ENCODE results near the gene RNF2. TPM values are rescaled to one million over a fixed set of nuclear protein-coding genes. Genes with fewer than 3 reads are reported as not detected.

Gene RNF2
- polyA plus RNA-seq, 3 donors: 15.5 to 25.2 (median 19.3) TPM

DNA sequence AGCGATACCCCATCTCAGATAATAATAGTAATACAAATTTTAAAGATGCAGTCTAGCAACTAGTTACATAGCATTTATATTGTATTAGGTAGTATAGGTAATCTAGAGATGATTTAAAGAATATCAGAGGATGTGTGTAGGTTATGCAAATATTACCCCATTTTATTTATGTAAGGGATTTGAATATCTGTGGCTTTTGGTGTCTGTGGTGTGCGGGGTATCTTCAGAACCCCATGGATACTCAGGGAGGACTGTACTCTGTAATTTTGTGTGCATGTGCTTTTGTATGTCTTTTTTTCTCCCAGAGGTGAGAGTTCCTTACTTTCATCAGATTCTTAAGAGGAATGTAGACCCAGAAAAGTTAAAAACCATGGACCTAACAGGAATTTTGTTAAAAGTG lies 12.8 kb downstream of the RNF2 start:
- H3K79me2 ChIP-seq (ENCODE audit: insufficient read depth, low read length): peaks cover 98% of the 10 kb centered on the region
- H2AFZ ChIP-seq (ENCODE audit: insufficient read depth, low read depth, low read length, poor library complexity, severe bottlenecking): no peak overlapping the region
- Mint-ChIP-seq H3K27ac (peak overlapping the region in 4 of 7 donors; percentile 34 to 72 (median 38)), H3K9me3 (peaks cover 0 to 4% (median 0%) of the 10 kb centered on the region in 7 donors), H3K27me3 (ENCODE audit: low read depth in 3 of 3) (no peaks in the 10 kb centered on the region), H3K4me1 (peaks cover 52% of the 10 kb centered on the region), H3K36me3 (peaks cover 0 to 7% of the 10 kb centered on the region in 2 donors), H3K4me3 (peak overlapping the region in 1 of 2 donors; percentile 71)
- WGBS (ENCODE audit: insufficient coverage): no CpG with 5 or more reads among the region's 2 CpGs
- H4K20me1 ChIP-seq (ENCODE audit: insufficient read depth, low read length): peaks cover 99% of the 10 kb centered on the region
- H3K27ac ChIP-seq (ENCODE audit: low read depth in 1 of 2, low read length in 2 of 2): peak overlapping the region in 1 of 2 donors; percentile 60
- peak overlapping the region; percentile 42 for H3K4me2 ChIP-seq (replicated peaks; ENCODE audit: extremely low read depth, low read length, poor library complexity, severe bottlenecking)
- peaks cover 0 to 7% of the 10 kb centered on the region in 2 donors for H3K36me3 ChIP-seq (replicated peaks in 1 of 2; ENCODE audit: control insufficient read depth in 1 of 2, insufficient read depth in 2 of 2, low read length in 2 of 2)
- H3K9me3 ChIP-seq (replicated peaks in 1 of 2; ENCODE audit: control insufficient read depth in 1 of 2, insufficient read depth in 1 of 2, low read length in 2 of 2): peaks cover 0 to 3% of the 10 kb centered on the region in 2 donors
- H3K27me3 ChIP-seq (ENCODE audit: control insufficient read depth in 2 of 2, insufficient read depth in 2 of 2, low read length in 2 of 2): no peaks in the 10 kb centered on the region
- DNase-seq: no peak
- H3K4me3 ChIP-seq (replicated peaks in 1 of 3; ENCODE audit: low read depth in 2 of 3, low read length in 3 of 3): peak overlapping the region in 1 of 3 experiments; percentile 35
- TF ChIP-seq, protein P1, sequence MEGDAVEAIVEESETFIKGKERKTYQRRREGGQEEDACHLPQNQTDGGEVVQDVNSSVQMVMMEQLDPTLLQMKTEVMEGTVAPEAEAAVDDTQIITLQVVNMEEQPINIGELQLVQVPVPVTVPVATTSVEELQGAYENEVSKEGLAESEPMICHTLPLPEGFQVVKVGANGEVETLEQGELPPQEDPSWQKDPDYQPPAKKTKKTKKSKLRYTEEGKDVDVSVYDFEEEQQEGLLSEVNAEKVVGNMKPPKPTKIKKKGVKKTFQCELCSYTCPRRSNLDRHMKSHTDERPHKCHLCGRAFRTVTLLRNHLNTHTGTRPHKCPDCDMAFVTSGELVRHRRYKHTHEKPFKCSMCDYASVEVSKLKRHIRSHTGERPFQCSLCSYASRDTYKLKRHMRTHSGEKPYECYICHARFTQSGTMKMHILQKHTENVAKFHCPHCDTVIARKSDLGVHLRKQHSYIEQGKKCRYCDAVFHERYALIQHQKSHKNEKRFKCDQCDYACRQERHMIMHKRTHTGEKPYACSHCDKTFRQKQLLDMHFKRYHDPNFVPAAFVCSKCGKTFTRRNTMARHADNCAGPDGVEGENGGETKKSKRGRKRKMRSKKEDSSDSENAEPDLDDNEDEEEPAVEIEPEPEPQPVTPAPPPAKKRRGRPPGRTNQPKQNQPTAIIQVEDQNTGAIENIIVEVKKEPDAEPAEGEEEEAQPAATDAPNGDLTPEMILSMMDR (IDR thresholded peaks at IDR 0.05): no peak
- no peak overlapping the region for H3K9ac ChIP-seq (ENCODE audit: insufficient read depth, low read length, poor library complexity, severe bottlenecking)
- H3K4me1 ChIP-seq (ENCODE audit: control insufficient read depth in 1 of 2, insufficient read depth in 2 of 2, low read length in 2 of 2): peaks cover 29 to 49% of the 10 kb centered on the region in 2 donors
- intact Hi-C loops (cut with micrococcal nuclease): no loop called here

DNA sequence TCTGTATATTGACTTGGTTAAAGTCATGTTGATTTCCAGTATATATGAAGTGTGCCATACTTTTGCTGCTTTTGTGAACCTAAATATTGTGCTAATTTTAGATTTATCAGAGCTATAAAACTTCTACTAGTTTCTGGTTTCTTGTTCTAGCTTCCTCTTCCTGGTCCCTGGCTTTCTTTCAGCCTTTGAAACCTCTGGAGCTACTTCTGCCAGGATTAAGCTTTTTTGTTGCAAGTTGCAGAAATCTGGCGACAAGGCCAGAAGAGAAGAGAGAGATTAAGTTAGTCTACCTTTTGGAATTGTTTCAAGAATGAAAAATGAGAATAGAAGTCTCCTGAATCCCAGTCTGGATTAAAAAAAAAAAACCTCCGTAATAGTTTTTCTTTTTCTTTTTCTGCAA lies 13.5 kb downstream of the RNF2 start:
- no peak for DNase-seq
- 29% methylated on average over 1 of the region's 2 CpGs for WGBS (ENCODE audit: insufficient coverage)
- Histone ChIP-seq H3K4me1 (ENCODE audit: control insufficient read depth in 1 of 2, insufficient read depth in 2 of 2, low read length in 2 of 2) (peaks cover 36 to 57% of the 10 kb centered on the region in 2 donors), H3K4me2 (replicated peaks; ENCODE audit: extremely low read depth, low read length, poor library complexity, severe bottlenecking) (peak overlapping the region; percentile 42), H2AFZ (ENCODE audit: insufficient read depth, low read depth, low read length, poor library complexity, severe bottlenecking) (no peak overlapping the region), H3K36me3 (replicated peaks in 1 of 2; ENCODE audit: control insufficient read depth in 1 of 2, insufficient read depth in 2 of 2, low read length in 2 of 2) (peaks cover 0 to 6% of the 10 kb centered on the region in 2 donors), H3K27ac (ENCODE audit: low read depth in 1 of 2, low read length in 2 of 2) (peak overlapping the region in 1 of 2 donors; percentile 60), H3K9ac (ENCODE audit: insufficient read depth, low read length, poor library complexity, severe bottlenecking) (no peak overlapping the region), H3K9me3 (replicated peaks in 1 of 2; ENCODE audit: control insufficient read depth in 1 of 2, insufficient read depth in 1 of 2, low read length in 2 of 2) (peaks cover 0 to 3% of the 10 kb centered on the region in 2 donors), H3K4me3 (replicated peaks in 1 of 3; ENCODE audit: low read depth in 2 of 3, low read length in 3 of 3) (peak overlapping the region in 1 of 3 experiments; percentile 35), H4K20me1 (ENCODE audit: insufficient read depth, low read length) (peaks cover 99% of the 10 kb centered on the region), H3K27me3 (ENCODE audit: control insufficient read depth in 2 of 2, insufficient read depth in 2 of 2, low read length in 2 of 2) (no peaks in the 10 kb centered on the region), H3K79me2 (ENCODE audit: insufficient read depth, low read length) (peaks cover 98% of the 10 kb centered on the region)
- H3K27me3 Mint-ChIP-seq (ENCODE audit: low read depth in 3 of 3): no peaks in the 10 kb centered on the region
- peaks cover 58% of the 10 kb centered on the region for H3K4me1 Mint-ChIP-seq
- H3K27ac Mint-ChIP-seq: peak overlapping the region in 4 of 7 donors; percentile 35 to 57 (median 54)
- intact Hi-C loops (cut with micrococcal nuclease): no loop called here
- H3K36me3 Mint-ChIP-seq: peaks cover 0 to 7% of the 10 kb centered on the region in 2 donors
- no peak overlapping the region for H3K4me3 Mint-ChIP-seq
- H3K9me3 Mint-ChIP-seq: peaks cover 0 to 4% (median 0%) of the 10 kb centered on the region in 7 donors
- TF ChIP-seq, protein P1 (IDR thresholded peaks at IDR 0.05): no peak
